Measurements from ENCODE around the gene CLK3.

Gene CLK3

DNA sequence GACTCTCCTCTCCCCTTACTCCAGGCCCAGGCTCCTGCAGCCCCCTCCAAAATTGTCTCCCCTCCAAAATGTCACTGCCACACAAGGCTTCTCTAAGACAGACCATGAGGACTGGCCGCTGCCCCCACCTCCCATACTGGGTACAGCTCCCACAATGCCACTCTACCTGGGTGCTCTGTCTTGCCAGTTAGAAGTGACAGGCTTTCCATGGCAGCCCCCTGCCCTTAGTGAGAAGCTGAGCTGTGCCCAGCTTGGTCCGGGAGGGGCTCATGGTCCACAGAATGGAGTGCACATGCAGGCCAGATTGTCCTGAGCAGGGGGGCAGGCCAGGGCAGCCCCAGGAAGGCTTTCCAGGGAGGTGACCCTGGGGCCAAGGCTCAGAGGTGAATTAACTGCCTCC, 3.0 kb upstream of the CLK3 start:
- no peaks in the 10 kb centered on the region for H3K27me3 Mint-ChIP-seq
- no peaks in the 10 kb centered on the region for H3K36me3 Mint-ChIP-seq
- peak overlapping the region; percentile 3 for H3K4me3 Mint-ChIP-seq
- peaks cover 16% of the 10 kb centered on the region for H3K4me1 Mint-ChIP-seq
- no peak overlapping the region for H3K27ac Mint-ChIP-seq
- H3K9me3 Mint-ChIP-seq: no peaks in the 10 kb centered on the region

DNA sequence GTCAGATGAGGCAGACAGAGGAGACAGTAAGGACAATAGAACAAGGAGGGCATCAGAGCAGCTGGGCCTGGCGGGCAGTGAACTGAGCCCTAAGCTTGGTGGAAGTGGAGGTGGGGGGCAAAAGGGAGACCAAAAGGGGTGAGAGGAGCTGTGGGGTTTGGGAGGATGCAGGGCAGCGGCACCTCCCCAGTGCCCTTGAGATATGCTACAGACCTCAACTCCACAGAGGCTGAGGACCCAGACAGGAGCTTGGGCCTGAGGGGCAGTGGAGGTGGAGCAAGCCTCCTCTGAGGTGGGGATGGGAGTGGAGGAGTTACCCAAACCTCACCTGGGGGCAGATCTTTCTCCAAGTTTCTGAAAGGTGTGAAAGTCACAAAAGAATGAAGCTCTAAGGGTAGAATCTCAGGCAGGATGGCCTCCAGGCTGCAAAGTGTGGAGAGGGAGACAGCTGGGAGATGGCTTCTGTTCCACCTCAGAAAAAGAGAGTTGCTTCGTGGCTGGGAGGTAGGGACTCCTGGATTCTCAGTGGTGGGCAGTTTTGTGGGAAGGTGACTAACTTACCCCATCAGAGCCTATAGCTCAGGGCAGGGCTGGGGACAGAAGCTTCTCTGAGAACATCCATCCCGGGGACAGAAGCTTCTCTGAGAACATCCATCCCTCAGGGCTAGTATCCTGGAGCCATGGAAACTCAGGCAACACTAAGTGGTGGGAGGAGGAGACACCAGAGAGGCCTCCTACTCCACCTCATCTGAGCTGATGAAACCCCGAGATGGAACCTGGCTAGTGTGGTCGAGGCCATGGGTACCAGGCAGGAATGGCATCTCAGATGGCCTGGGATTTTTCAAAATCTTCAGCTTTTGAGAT, 2.3 kb upstream of the CLK3 start:
- peak overlapping the region; percentile 80 for H3K27ac Mint-ChIP-seq
- H3K9me3 Mint-ChIP-seq: no peaks in the 10 kb centered on the region
- H3K4me1 Mint-ChIP-seq: peaks cover 23% of the 10 kb centered on the region
- no peaks in the 10 kb centered on the region for H3K27me3 Mint-ChIP-seq
- no peaks in the 10 kb centered on the region for H3K36me3 Mint-ChIP-seq
- H3K4me3 Mint-ChIP-seq: peak overlapping the region; percentile 15

DNA sequence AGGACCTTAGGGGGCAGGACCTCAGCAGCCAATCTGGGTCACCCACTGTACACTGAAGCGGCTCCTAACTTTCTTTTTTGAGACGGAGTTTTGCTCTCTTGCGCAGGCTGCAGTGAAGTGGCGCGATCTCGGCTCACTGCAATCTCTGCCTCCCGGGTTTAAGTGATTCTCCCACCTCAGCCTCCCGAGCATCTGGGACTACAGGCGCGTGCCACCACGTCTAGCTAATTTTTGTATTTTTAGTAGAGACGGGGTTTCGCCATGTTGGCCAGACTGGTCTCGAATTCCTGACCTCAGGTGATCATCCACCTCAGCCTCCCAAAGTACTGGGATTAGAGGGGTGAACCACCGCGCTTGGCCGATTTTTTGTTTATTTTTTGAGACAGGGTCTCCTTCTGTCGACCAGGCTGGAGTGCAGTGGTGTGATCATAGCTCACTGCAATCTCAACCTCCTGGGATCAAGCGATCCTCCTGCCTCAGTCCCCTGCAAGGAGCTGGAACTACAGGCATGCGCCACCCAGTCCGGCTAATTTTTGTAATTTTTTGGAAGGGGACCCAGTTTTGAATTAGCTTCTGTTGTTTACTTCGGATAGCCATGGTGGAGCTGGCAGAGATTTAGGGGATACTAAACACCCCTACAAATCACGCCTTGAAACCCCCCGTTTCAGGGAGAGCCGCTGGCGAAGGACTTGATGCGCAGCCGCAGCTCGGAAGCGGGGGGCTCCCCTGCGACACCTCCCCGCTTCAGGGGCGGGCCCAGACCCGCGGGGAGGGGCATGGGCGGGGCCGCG, 1.5 kb upstream of the CLK3 start:
- peaks cover 29% of the 10 kb centered on the region for H3K4me1 Mint-ChIP-seq
- no peaks in the 10 kb centered on the region for H3K27me3 Mint-ChIP-seq
- H3K9me3 Mint-ChIP-seq: no peaks in the 10 kb centered on the region
- no peaks in the 10 kb centered on the region for H3K36me3 Mint-ChIP-seq
- H3K4me3 Mint-ChIP-seq: peak overlapping the region; percentile 60
- H3K27ac Mint-ChIP-seq: no peak overlapping the region

DNA sequence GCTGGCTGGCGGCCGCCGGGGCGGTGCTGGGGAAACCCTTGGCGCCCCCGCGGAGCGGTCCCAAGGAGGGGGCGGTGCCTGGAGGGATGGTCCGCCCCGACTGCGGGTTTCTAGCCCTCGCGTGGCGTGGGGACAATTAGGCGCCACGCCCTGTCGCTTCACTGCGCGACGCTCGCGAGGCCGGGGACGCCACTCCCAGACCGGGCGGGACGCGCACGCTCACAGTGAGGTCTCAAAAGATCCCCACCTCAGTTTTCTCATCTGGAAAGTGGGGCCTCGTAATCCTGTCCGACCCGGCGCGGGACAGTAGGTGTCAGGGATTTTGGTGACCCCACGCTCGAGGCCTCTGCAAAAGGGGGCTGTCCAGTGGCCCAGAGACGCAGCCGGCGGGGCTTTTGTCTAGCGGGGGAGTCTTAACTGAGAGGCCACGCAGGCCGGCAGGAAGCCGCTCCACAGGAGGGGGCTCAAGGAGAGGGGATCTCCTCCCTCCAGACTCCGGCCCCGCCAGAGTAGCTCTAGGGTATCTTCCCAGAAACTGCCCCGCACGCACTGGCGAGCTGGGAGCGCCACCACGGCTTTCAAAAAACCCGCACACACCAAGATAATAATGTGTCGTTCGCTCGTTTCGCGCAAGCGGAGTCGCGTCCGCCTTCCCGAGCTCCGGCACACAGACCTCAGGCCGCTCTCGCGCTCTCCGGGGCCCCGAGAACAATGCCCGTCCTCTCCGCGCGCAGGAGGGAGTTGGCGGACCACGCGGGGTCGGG, 710 bp upstream of the CLK3 start:
- Mint-ChIP-seq H3K4me1 (peaks cover 37% of the 10 kb centered on the region), H3K9me3 (no peaks in the 10 kb centered on the region), H3K27me3 (no peaks in the 10 kb centered on the region), H3K36me3 (no peaks in the 10 kb centered on the region), H3K4me3 (peak overlapping the region; percentile 94), H3K27ac (peak overlapping the region; percentile 94)

DNA sequence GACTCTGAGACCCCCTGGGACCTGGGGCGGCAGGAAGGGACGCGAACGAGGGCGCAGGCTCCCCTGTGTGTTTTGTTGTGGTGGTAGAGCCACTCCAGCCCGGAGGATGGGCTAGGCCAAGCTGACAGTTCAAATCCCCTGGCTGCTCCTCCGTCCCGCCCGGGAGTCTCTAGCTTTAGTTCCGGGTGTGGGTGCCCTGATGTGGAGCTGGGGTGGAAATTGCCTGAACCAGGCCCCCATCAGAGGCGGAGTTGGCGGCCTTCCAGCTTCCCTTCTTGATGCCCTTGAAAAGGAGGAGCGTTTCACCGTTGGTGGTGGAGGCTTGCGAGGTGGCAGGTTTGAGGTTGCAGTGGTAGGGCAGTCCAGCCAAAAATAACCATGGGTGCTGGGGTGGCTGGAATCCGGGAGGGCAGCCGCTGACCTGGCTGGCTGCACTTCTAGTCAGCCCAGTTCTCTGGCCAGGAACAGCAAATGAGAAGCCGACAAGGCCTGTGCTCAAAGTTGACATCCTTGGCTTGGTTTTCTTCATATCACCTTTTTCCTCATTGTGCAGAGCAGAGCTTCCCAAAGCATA, 817 bp downstream of the CLK3 start:
- H3K36me3 Mint-ChIP-seq: no peaks in the 10 kb centered on the region
- H3K4me3 Mint-ChIP-seq: peak overlapping the region; percentile 94

DNA sequence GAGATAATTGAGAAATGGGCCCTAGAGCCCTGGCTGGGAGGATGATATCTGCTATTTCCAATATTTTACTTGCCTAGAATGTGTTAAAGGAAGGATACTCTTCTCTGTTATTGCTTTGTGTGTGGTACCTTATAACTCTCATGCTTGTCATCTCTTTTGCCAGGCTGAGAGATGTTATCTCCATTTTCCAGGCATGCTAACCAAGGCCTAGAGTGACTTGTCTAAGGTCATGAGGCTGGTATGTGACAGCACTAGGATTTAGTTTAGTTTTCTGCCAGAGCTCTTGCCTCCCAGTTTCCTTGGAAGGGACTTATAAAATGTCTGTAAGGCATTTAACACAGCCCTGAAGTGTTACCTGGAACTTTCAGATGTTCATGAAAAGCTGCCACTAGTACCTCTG, 1.4 kb downstream of the CLK3 start:
- H3K4me1 Mint-ChIP-seq: peaks cover 52% of the 10 kb centered on the region
- H3K36me3 Mint-ChIP-seq: peaks cover 2% of the 10 kb centered on the region
- H3K27me3 Mint-ChIP-seq: no peaks in the 10 kb centered on the region
- H3K9me3 Mint-ChIP-seq: no peaks in the 10 kb centered on the region
- peak overlapping the region; percentile 94 for H3K4me3 Mint-ChIP-seq
- H3K27ac Mint-ChIP-seq: peak overlapping the region; percentile 87

More for the DNA sequence above, 817 bp downstream of the CLK3 start:
- H3K9me3 Mint-ChIP-seq: no peaks in the 10 kb centered on the region
- H3K27ac Mint-ChIP-seq: peak overlapping the region; percentile 87
- H3K27me3 Mint-ChIP-seq: no peaks in the 10 kb centered on the region
- H3K4me1 Mint-ChIP-seq: peaks cover 52% of the 10 kb centered on the region

DNA sequence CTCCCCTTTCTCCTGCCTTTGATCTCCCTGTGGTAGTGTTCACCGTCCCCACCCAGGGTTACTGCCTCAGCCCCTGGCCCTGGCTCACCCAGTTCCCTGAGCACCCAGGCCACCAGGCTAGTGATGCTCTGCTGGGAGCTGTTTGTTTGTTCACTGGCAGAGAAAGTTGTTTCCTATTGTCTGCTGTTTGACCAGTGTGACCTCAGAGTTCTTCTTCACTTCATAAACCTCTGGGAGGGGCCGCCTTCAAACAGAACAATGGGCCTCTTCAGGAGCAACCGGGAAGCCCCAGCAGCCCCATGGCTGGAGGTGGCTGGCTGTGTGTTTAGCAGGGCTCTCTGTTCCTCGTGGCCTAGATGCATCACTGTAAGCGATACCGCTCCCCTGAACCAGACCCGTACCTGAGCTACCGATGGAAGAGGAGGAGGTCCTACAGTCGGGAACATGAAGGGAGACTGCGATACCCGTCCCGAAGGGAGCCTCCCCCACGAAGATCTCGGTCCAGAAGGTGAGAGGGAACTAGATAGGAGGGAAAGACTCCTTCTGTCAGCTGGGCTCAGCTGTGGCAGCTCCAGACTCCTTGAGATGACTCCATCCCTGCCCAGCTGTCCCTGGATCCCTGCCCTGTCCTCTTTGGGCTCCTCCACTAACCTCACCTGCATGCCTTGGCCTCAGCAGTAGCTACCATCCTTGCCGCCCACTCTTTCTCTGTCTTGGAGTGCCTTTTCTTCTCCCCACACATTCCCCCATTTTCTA, 3.4 kb downstream of the CLK3 start:
- Mint-ChIP-seq H3K27ac (peak overlapping the region; percentile 36), H3K36me3 (peaks cover 10% of the 10 kb centered on the region)

DNA sequence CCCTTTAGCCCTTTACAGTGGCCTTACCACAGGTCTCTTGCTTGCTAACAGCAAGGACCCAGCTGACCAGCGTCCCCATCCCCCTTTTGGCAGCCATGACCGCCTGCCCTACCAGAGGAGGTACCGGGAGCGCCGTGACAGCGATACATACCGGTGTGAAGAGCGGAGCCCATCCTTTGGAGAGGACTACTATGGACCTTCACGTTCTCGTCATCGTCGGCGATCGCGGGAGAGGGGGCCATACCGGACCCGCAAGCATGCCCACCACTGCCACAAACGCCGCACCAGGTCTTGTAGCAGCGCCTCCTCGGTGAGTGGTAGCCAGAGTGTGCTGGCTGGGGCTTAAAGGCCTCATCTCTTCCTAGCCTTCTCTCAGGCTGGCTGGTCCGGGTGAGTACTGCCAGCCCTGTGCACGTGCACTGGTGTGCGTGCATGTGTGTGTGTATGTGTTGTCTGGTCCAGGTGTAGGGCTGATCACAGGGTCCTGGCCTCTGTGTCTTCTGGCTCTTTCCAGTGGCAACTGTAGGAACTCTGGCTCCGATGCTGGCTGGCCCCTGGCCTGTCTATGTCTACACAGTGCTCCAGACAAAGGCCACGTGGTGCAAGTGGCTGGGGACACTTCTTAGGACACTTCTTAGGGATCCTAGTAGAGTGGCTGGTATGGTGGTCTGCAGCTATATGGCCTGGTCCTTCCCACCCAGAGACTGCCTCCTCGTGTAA, 4.4 kb downstream of the CLK3 start:
- peaks cover 63% of the 10 kb centered on the region for H3K4me1 Mint-ChIP-seq
- no peak overlapping the region for H3K4me3 Mint-ChIP-seq
- H3K27me3 Mint-ChIP-seq: no peaks in the 10 kb centered on the region
- peak overlapping the region; percentile 74 for H3K27ac Mint-ChIP-seq
- H3K9me3 Mint-ChIP-seq: no peaks in the 10 kb centered on the region
- H3K36me3 Mint-ChIP-seq: peaks cover 10% of the 10 kb centered on the region

More for the DNA sequence above, 3.4 kb downstream of the CLK3 start:
- peaks cover 58% of the 10 kb centered on the region for H3K4me1 Mint-ChIP-seq
- H3K9me3 Mint-ChIP-seq: no peaks in the 10 kb centered on the region
- no peaks in the 10 kb centered on the region for H3K27me3 Mint-ChIP-seq
- H3K4me3 Mint-ChIP-seq: no peak overlapping the region

DNA sequence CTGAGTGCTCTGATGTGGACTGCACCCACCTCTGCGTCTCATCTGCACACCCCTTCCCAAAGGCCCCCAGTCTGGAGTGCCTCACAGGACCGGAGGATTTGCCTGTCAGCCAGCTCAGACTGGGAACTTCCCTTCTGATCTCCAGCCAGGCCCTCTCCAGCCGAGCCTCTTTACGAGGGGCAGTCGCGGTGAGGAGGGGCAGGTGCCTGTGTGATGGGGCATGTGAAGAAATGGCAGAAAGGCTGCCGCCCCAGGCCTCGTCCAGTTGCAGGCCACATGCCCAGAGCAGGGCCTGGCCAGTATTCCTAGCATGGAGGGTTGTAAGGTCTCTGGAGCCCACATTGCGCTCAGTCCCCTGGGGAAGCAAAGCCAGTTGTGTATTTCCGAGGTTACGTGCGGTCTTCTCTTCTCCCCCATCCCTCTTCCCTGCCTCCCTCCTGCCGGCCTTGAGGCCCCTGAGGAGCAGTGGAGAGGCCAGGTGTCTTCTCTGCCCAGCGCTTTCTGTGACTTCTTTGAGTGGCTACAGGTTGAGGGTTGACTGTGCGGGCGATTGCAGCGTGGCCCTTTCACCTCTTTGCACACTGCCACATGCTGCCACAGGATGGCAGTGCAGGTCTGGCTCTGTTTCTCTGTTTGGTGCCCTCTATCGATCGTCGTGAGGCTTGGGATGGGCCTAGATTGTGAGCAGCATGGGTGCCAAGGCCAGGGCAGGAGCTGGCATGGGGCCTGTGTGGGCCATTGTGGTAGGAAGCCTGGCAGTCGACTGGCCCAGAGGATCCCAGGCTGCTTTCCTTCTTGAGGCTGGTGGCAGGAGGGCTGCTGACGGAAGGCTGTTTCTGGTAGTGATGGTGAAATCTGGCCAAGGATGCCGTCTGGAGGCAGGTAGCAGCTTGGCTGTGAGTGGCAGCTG, 5.3 kb downstream of the CLK3 start:
- Mint-ChIP-seq H3K4me1 (peaks cover 67% of the 10 kb centered on the region), H3K27ac (peak overlapping the region; percentile 74), H3K9me3 (no peaks in the 10 kb centered on the region)

DNA sequence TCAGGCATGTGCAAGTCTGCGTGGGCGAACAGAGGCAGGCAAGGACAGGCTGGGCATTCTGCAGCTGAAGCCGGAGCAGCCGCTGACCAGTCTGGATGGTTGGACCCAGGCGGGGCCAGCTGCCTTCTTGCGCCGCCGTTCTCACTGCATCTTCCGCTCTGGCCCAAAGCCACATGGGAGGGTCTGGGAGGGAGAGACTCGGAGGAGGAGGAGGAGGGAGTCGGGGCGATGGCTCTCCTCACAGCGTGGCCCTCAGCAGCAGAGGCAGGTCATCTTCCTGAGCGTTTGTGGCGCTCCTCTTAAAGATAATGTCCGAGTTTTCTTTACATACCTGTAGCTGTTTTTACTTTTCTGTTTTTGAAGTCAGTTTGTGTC, 5.9 kb downstream of the CLK3 start:
- H3K27ac Mint-ChIP-seq: no peak overlapping the region
- no peaks in the 10 kb centered on the region for H3K9me3 Mint-ChIP-seq
- H3K36me3 Mint-ChIP-seq: peaks cover 10% of the 10 kb centered on the region
- no peaks in the 10 kb centered on the region for H3K27me3 Mint-ChIP-seq
- peaks cover 71% of the 10 kb centered on the region for H3K4me1 Mint-ChIP-seq
- no peak overlapping the region for H3K4me3 Mint-ChIP-seq

More for the DNA sequence above, 5.3 kb downstream of the CLK3 start:
- Mint-ChIP-seq H3K4me3 (peak overlapping the region; percentile 26), H3K36me3 (peaks cover 10% of the 10 kb centered on the region), H3K27me3 (no peaks in the 10 kb centered on the region)

DNA sequence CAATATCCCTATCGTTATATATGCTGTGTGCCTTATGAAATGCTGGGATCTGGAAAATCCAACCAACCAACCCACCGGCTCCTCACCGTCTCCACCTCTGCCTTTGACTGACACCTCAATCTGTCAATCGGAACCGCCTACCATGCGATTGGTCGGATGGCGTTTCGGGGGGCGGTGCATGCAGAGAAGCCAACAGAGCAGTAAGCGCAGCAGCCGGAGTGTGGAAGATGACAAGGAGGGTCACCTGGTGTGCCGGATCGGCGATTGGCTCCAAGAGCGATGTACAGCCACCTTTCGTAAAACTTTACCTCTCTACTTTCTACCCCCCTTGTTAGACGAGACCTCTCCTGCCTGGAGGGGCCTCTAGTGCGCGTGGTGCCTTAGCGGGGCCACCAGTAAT, 6.3 kb downstream of the CLK3 start:
- Mint-ChIP-seq H3K9me3 (no peaks in the 10 kb centered on the region), H3K36me3 (peaks cover 10% of the 10 kb centered on the region), H3K4me1 (peaks cover 70% of the 10 kb centered on the region), H3K27me3 (no peaks in the 10 kb centered on the region), H3K27ac (no peak overlapping the region), H3K4me3 (no peak overlapping the region)

DNA sequence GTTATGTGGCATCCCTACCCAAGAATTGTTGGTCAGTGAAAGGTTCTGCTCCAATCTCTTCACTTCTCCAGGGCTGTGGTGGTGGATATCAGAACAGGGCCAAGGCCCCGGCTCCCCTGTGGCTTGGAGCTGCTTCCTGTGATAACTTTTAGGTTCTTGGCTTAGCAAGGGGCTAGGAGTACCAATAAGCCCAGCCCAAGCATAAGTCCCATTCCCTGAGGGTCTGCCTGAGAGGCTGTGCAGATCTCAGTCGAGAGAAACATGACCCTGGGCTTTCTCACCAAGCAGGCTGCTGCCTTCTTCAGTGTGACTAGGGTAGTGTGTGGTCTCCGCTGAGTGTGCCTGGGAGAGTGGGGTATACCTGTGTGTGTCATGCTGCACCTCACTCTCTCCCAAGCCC, 7.1 kb downstream of the CLK3 start:
- H3K4me3 Mint-ChIP-seq: no peak overlapping the region
- H3K27me3 Mint-ChIP-seq: no peaks in the 10 kb centered on the region
- no peaks in the 10 kb centered on the region for H3K9me3 Mint-ChIP-seq
- no peak overlapping the region for H3K27ac Mint-ChIP-seq
- H3K36me3 Mint-ChIP-seq: peaks cover 10% of the 10 kb centered on the region
- H3K4me1 Mint-ChIP-seq: peaks cover 66% of the 10 kb centered on the region

DNA sequence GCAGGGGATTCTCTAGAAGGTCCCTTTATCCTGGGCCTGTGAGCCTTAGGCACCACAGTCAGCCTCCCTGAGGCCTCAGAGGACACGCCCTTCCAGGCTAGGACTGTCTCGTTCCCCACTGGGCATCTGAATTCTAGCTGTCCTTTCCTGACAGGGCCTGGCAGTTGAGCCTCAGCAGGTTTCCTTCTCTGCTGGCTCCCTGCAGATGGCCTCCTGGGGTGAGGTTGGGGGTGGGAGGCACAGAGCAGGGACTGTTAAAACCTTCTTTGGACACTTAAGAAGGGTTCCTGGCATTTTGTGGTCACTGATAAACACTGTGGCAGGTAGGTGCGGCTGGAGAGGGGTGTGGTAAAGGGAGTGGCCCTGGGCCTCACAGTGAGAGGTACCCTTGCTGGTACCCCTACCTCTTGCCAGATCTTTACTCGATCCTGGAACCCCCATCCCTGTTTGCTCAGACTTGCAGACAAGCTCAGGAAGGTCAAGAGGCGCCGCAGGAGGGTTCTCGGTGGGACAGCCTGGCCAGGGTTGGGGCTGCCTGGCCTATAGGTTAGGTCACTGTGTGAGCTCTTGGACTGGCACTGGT, 8.5 kb downstream of the CLK3 start:
- peak overlapping the region; percentile 30 for H3K27ac Mint-ChIP-seq
- H3K36me3 Mint-ChIP-seq: peaks cover 10% of the 10 kb centered on the region
- H3K9me3 Mint-ChIP-seq: no peaks in the 10 kb centered on the region
- H3K27me3 Mint-ChIP-seq: no peaks in the 10 kb centered on the region
- no peak overlapping the region for H3K4me3 Mint-ChIP-seq
- peaks cover 54% of the 10 kb centered on the region for H3K4me1 Mint-ChIP-seq
